GM13976 (cell line): ENCODE data around the gene ASTN2.

Experiments
- DNase-seq: peaks from one replicate; pipeline ENCODE4 v3.0.0; 2012; ENCODE audit warnings: low spot score
- in situ Hi-C: fragments of 300-500 bp; cut with MboI; formaldehyde crosslinking; loops from one replicate; pipeline ENCODE4 v1.12.0; 2022; ENCODE audit warnings: low sequenced_read_pairs, mixed read lengths, inconsistent platforms; ENCODE audit not compliant: unreplicated experiment
- TF ChIP-seq, protein P1 (sequence below): IDR thresholded peaks from 2 replicates; pipeline ENCODE4 v1.5.1; 2012; ENCODE audit warnings: borderline replicate concordance, mild to moderate bottlenecking; ENCODE audit not compliant: insufficient read depth; ENCODE audit errors: extremely low read depth, missing control alignments, control extremely low read depth

The ASTN2 gene

DNA sequence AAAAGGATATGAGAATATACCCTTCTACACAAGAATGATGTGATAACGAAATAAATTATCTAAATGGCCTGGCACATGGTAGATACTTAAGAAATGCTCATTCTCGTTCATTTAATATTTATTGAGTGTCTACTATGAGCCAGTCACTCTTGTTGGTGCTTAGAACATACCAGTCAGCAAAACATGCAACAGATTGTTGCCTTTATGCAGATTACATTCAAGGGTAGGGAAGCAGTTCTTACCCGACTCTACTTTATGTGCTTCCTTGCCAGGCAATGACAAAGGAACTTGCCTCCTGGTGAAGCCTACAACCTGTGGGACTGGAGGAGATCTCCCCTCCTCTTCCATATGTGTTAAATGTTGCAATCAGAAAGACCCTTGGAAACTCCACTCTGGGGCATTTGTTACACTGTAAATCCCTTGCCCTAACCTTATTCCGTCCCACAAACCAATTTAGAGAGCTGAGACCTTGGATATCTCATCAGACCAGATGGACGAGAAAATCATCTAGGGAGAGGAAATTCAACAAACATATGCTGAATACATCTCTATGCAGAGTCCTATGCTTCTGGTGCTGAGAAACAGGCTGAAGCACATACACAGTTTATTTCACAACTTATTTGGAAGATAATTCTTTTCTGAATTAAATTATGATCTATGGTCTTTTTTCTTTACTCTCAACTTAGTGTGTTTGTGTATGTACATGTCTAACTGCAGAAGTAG, 855.9 kb downstream of the ASTN2 start:
- DNase-seq: no peak
- in situ Hi-C loops: loop anchor here (25.0 kb wide), 1 partner anchor 947 kb away; no protein-coding TSS in a partner anchor
- TF ChIP-seq, protein P1, sequence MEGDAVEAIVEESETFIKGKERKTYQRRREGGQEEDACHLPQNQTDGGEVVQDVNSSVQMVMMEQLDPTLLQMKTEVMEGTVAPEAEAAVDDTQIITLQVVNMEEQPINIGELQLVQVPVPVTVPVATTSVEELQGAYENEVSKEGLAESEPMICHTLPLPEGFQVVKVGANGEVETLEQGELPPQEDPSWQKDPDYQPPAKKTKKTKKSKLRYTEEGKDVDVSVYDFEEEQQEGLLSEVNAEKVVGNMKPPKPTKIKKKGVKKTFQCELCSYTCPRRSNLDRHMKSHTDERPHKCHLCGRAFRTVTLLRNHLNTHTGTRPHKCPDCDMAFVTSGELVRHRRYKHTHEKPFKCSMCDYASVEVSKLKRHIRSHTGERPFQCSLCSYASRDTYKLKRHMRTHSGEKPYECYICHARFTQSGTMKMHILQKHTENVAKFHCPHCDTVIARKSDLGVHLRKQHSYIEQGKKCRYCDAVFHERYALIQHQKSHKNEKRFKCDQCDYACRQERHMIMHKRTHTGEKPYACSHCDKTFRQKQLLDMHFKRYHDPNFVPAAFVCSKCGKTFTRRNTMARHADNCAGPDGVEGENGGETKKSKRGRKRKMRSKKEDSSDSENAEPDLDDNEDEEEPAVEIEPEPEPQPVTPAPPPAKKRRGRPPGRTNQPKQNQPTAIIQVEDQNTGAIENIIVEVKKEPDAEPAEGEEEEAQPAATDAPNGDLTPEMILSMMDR: no peak

DNA sequence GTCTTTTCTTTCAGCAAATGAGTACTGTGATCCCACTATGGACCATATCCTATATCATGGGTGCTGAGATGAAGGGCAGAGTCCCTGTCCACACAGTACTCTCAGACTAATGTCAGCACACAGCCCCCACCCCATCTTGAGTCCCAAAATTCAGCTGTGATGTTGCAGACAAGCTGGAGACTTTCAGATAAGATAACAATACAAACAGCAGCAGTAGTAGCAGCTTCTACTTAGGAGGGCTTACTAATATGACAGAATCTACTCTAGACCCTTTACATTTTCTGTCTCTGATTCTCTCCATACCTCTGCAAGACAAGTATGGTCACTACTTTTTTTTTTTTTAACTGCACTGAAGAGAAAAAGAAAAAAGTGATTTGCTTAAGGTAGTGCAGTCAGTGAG, 856.8 kb downstream of the ASTN2 start:
- no peak for DNase-seq
- in situ Hi-C loops: loop anchor here (25.0 kb wide), 1 partner anchor 946 kb away; no protein-coding TSS in a partner anchor
- TF ChIP-seq, protein P1: no peak

DNA sequence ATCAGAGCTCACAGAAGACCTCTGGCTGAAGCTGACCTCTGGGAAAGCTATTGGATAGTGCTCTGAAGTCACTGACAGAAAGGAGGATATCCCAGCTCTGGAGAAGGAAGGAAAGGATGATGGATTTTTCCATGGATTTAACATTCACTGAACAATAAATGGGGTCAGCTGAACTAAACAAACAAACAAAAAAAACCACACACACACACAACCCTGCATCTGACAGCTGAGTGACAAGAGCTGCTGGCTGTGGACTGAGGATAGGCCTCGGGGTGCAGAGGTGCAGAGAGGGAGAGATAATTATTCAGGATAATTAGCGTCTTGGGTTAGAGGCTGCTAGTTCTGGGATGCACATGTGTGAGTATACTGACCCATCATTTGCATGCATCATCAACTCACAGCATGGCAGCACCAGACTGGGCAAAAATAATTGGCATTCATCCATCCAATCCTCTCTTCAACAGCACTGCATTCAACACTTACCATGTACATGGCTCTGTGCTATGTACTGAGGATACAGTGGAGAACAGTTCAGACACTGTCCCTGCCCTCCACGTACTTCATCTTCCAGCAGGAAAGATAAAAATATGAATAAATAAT, 859.2 kb downstream of the ASTN2 start:
- DNase-seq: no peak
- in situ Hi-C loops: loop anchor here (25.0 kb wide), 1 partner anchor 943 kb away; no protein-coding TSS in a partner anchor
- TF ChIP-seq, protein P1: no peak

DNA sequence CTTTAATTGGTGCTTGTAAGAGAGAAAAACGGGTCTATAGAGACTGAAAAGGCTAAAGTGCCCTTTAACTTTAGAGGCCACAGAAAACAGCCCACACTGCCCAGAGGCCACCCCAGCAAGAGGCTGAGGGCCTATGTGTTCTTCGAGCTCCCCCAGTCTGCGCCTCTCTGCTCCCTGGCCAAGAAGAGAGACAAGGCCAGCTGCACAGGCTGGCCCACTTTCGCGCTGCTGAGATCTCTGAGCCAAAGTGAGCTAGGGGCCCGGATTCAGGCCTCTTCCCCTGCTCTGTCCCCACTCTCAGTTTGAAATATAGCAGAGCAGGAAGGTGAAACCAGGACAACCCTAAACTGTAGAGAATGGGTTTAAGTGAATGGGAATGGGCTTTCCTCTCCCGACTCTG, 859.7 kb downstream of the ASTN2 start:
- TF ChIP-seq, protein P1: no peak
- in situ Hi-C loops: loop anchor here (25.0 kb wide), 1 partner anchor 943 kb away; no protein-coding TSS in a partner anchor
- no peak for DNase-seq

DNA sequence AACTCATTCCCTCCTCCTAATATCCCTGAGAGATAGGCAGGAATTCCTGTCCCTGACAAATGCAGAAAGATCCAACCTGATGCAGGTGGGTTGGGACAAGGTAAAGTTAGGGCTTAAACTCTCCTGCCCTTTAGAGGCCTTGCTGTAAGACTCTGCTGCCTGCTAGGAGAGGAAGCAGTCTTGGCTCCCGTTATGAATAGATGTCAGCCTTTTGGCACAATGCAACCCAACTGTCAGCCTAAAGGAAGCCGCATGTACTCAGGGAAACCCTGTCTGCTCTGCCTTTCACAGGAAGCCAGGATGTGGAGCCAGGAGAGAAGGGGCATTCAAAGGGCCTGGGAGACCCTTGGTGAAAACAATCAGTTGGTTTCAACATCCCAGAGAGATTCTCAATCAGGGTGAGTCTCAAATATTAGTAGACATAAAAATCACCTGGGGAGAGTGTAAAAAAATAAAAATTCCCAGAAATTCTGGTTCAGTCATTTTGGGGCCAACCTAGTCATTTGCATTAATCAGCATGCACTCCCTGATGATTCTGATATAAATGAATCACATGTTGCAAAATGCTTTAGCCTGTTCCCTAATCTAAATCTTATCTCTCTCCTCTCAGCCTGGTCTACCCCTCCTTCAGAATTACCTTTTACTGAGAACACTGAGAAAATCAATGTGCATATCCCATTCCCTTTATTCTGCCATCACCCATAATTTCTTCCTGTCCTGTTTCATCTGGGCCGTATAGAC, 864.0 kb downstream of the ASTN2 start:
- in situ Hi-C loops: loop anchor here (25.0 kb wide), 1 partner anchor 939 kb away; no protein-coding TSS in a partner anchor
- TF ChIP-seq, protein P1: no peak
- DNase-seq: no peak
